Sigmoid colon (tissue), 4 donors: ENCODE data around the gene CSNK1A1L.

ENCODE experiments used
- EP300 ChIP-seq, 4 donors: sonication (generic); formaldehyde crosslinking; IDR thresholded peaks; one replicate each; pipeline ENCODE4 v1.6.1; 2017; ENCODE audit warnings: antibody characterized with exemption in 4 of 4
- POLR2A ChIP-seq, 2 donors: fragments of 450-650 bp; IDR thresholded peaks; one replicate each; pipeline ENCODE4 v1.6.1; 2016; ENCODE audit warnings: antibody characterized with exemption in 2 of 2, mild to moderate bottlenecking in 2 of 2, moderate library complexity in 2 of 2
- POLR2AphosphoS5 ChIP-seq, 4 donors: sonication (generic); formaldehyde crosslinking; IDR thresholded peaks; one replicate each; pipeline ENCODE4 v1.6.1; 2017; ENCODE audit warnings: antibody characterized with exemption in 4 of 4
- TF ChIP-seq, protein P1 (sequence below), 4 experiments: fragments of 450-650 bp in 3 of 4; fragments of 200-600 bp in 1 of 4; IDR thresholded peaks; one replicate each; pipeline ENCODE4 v1.5.1; 2016 to 2019; ENCODE audit warnings: antibody characterized with exemption in 4 of 4, mild to moderate bottlenecking in 3 of 4, moderate library complexity in 2 of 4

- TF ChIP-seq, protein P1, sequence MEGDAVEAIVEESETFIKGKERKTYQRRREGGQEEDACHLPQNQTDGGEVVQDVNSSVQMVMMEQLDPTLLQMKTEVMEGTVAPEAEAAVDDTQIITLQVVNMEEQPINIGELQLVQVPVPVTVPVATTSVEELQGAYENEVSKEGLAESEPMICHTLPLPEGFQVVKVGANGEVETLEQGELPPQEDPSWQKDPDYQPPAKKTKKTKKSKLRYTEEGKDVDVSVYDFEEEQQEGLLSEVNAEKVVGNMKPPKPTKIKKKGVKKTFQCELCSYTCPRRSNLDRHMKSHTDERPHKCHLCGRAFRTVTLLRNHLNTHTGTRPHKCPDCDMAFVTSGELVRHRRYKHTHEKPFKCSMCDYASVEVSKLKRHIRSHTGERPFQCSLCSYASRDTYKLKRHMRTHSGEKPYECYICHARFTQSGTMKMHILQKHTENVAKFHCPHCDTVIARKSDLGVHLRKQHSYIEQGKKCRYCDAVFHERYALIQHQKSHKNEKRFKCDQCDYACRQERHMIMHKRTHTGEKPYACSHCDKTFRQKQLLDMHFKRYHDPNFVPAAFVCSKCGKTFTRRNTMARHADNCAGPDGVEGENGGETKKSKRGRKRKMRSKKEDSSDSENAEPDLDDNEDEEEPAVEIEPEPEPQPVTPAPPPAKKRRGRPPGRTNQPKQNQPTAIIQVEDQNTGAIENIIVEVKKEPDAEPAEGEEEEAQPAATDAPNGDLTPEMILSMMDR (IDR thresholded peaks at IDR 0.05), result no peak
- no peak for TF ChIP-seq POLR2A (IDR thresholded peaks at IDR 0.05)
- no peak for TF ChIP-seq POLR2AphosphoS5 (IDR thresholded peaks at IDR 0.05)
- no peak for TF ChIP-seq EP300 (IDR thresholded peaks at IDR 0.05)
These were observed 34.5 kb downstream of the CSNK1A1L start for GRCh38 chr13:37070956-37071355.
